OCI-LY1 (cell line): ENCODE results near the gene SYNDIG1.

Experiments
- H2AFZ ChIP-seq: fragments of 200-600 bp; sonication (generic), shearing (Covaris generic); 2 replicates; pipeline ENCODE4 v1.6.0; 2014; ENCODE audit warnings: antibody characterized with exemption, mild to moderate bottlenecking, low read length
- H3F3A ChIP-seq: fragments of 200-600 bp; sonication (generic), shearing (Covaris generic); 2 replicates; pipeline ENCODE4 v1.6.0; 2014; ENCODE audit warnings: mild to moderate bottlenecking, antibody characterized with exemption, low read length, moderate library complexity; ENCODE audit not compliant: insufficient read depth
- H3K27ac ChIP-seq: fragments of 200-600 bp; sonication (generic); 2 replicates; pipeline ENCODE4 v1.5.1; 2014; ENCODE audit warnings: low read length, mixed run types, mild to moderate bottlenecking, low read depth; ENCODE audit not compliant: poor library complexity, severe bottlenecking
- H3K27me3 ChIP-seq: fragments of 200-600 bp; sonication (generic); 2 replicates; pipeline ENCODE4 v1.6.0; 2014; ENCODE audit warnings: antibody characterized with exemption, mild to moderate bottlenecking, low read length, moderate library complexity; ENCODE audit not compliant: insufficient read depth
- H3K36me3 ChIP-seq: fragments of 200-600 bp; sonication (generic); 2 replicates; pipeline ENCODE4 v1.6.1; 2014; ENCODE audit warnings: mild to moderate bottlenecking, antibody characterized with exemption, low read length, moderate library complexity, mixed read lengths; ENCODE audit not compliant: insufficient read depth
- H3K4me1 ChIP-seq: fragments of 200-600 bp; sonication (generic); 2 replicates; pipeline ENCODE4 v1.5.1; 2014; ENCODE audit warnings: mild to moderate bottlenecking, low read length, moderate library complexity; ENCODE audit not compliant: insufficient read depth, severe bottlenecking
- H3K4me2 ChIP-seq: fragments of 200-600 bp; sonication (generic), shearing (Covaris generic); 2 replicates; pipeline ENCODE4 v1.6.1; 2014; ENCODE audit warnings: low read length
- H3K4me3 ChIP-seq: fragments of 200-600 bp; sonication (generic); 2 replicates; pipeline ENCODE4 v1.5.1; 2014; ENCODE audit warnings: low read length, low read depth, mild to moderate bottlenecking, mixed read lengths; ENCODE audit not compliant: poor library complexity, severe bottlenecking
- H3K79me2 ChIP-seq: fragments of 200-600 bp; shearing (Covaris generic); 2 replicates; pipeline ENCODE4 v1.6.1; 2016; ENCODE audit warnings: mixed run types, low read length, mixed read lengths; ENCODE audit not compliant: insufficient read depth
- H3K9ac ChIP-seq: fragments of 200-600 bp; sonication (generic), shearing (Covaris generic); 2 replicates; pipeline ENCODE4 v1.6.1; 2014; ENCODE audit warnings: mild to moderate bottlenecking, low read length, mixed read lengths
- H3K9me2 ChIP-seq: fragments of 200-600 bp; sonication (generic), shearing (Covaris generic); 2 replicates; pipeline ENCODE4 v1.6.1; 2014; ENCODE audit warnings: low read depth, mild to moderate bottlenecking, low read length, mixed read lengths
- H3K9me3 ChIP-seq: fragments of 200-600 bp; shearing (Covaris generic); 2 replicates; pipeline ENCODE4 v1.6.1; 2014; ENCODE audit warnings: low read length, mixed read lengths
- H4K20me1 ChIP-seq: fragments of 200-600 bp; sonication (generic), shearing (Covaris generic); 2 replicates; pipeline ENCODE4 v1.6.0; 2016; ENCODE audit warnings: mild to moderate bottlenecking, low read length; ENCODE audit not compliant: insufficient read depth
- CTCF ChIP-seq: fragments of 200-600 bp; sonication (generic), shearing (Covaris generic); IDR thresholded peaks from 2 replicates; pipeline ENCODE4 v1.5.1; 2017; ENCODE audit warnings: mild to moderate bottlenecking, antibody characterized with exemption, low read length, moderate library complexity, mixed read lengths
- EZH2 ChIP-seq: fragments of 200-600 bp; sonication (generic), shearing (Covaris generic); IDR thresholded peaks from 2 replicates; pipeline ENCODE4 v1.8.0; 2017; ENCODE audit warnings: borderline replicate concordance, mixed run types, mild to moderate bottlenecking, antibody characterized with exemption, low read length, moderate library complexity, mixed read lengths

SYNDIG1 gene

GRCh38 chr20:24651171-24651975, 181.9 kb downstream of the SYNDIG1 start:
- H3K9ac ChIP-seq = no peak overlapping the region
- no peaks in the 10 kb centered on the region for H3K9me2 ChIP-seq
- H3K4me3 ChIP-seq = no peak overlapping the region
- H3K4me1 ChIP-seq = no peaks in the 10 kb centered on the region
- H3F3A ChIP-seq = no peaks in the 10 kb centered on the region
- no peaks in the 10 kb centered on the region; the same call in 1 of the 2 replicates for H3K27me3 ChIP-seq
- no peaks in the 10 kb centered on the region for H4K20me1 ChIP-seq
- no peaks in the 10 kb centered on the region for H3K79me2 ChIP-seq
- no peak overlapping the region for H3K27ac ChIP-seq
- H2AFZ ChIP-seq = no peak overlapping the region
- no peaks in the 10 kb centered on the region for H3K9me3 ChIP-seq
- no peaks in the 10 kb centered on the region for H3K36me3 ChIP-seq
- H3K4me2 ChIP-seq = no peak overlapping the region
- TF ChIP-seq CTCF (no peak), EZH2 (no peak)

- H2AFZ ChIP-seq = no peak overlapping the region
- H3K9ac ChIP-seq = no peak overlapping the region
- H3K27ac ChIP-seq = no peak overlapping the region
- H3K4me3 ChIP-seq = no peak overlapping the region
- TF ChIP-seq CTCF (no peak), EZH2 (no peak)
- no peaks in the 10 kb centered on the region for H3K9me3 ChIP-seq
- H3K4me1 ChIP-seq = no peaks in the 10 kb centered on the region
- no peak overlapping the region for H3K4me2 ChIP-seq
- no peaks in the 10 kb centered on the region for H3K79me2 ChIP-seq
- H3K9me2 ChIP-seq = no peaks in the 10 kb centered on the region
- no peaks in the 10 kb centered on the region for H3F3A ChIP-seq
- H4K20me1 ChIP-seq = no peaks in the 10 kb centered on the region
- H3K27me3 ChIP-seq = no peaks in the 10 kb centered on the region; the same call in 1 of the 2 replicates
- no peaks in the 10 kb centered on the region for H3K36me3 ChIP-seq
Measured at GRCh38 chr20:24651976-24652345, 182.5 kb downstream of the SYNDIG1 start.

- Histone ChIP-seq H3K79me2 (no peaks in the 10 kb centered on the region), H4K20me1 (no peaks in the 10 kb centered on the region), H3K9me3 (no peaks in the 10 kb centered on the region), H3K27me3 (no peaks in the 10 kb centered on the region; the same call in 1 of the 2 replicates), H3K4me1 (no peaks in the 10 kb centered on the region), H3K36me3 (no peaks in the 10 kb centered on the region), H3F3A (no peaks in the 10 kb centered on the region), H3K9me2 (no peaks in the 10 kb centered on the region), H3K4me3 (no peak overlapping the region), H3K4me2 (no peak overlapping the region), H2AFZ (no peak overlapping the region), H3K27ac (no peak overlapping the region), H3K9ac (no peak overlapping the region)
- TF ChIP-seq CTCF (no peak), EZH2 (no peak)
Measured at GRCh38 chr20:24653306-24653705, 183.9 kb downstream of the SYNDIG1 start.
